Astrocyte (in vitro differentiated cells and primary cell): Measurements from ENCODE around the gene AIFM1. TPM values are rescaled to one million over a fixed set of nuclear protein-coding genes. Genes with fewer than 3 reads are reported as not detected.

Source experiments
- DNase-seq: peaks from one replicate; pipeline ENCODE4 v3.0.0-alpha.2; 2010; ENCODE audit warnings: low read depth
- FAIRE-seq: peaks from 2 replicates; lab custom pipeline; 2011; peaks lifted over from hg19 to GRCh38; lab: Jason Lieb, UNC
- H2AFZ ChIP-seq: 2 replicates; pipeline ENCODE4 v1.6.0; 2012; ENCODE audit warnings: low read depth, low read length, inconsistent platforms
- H3K27ac ChIP-seq: 2 replicates; pipeline ENCODE4 v1.5.1; 2011; ENCODE audit warnings: low read depth, low read length, inconsistent platforms
- H3K27me3 ChIP-seq: 2 replicates; pipeline ENCODE4 v1.6.0; 2011; ENCODE audit warnings: low read length, inconsistent platforms; ENCODE audit not compliant: insufficient read depth
- H3K36me3 ChIP-seq: 2 replicates; pipeline ENCODE4 v1.5.1; 2011; ENCODE audit warnings: low read length, inconsistent platforms; ENCODE audit not compliant: insufficient read depth
- H3K4me1 ChIP-seq: 2 replicates; pipeline ENCODE4 v1.5.1; 2011; ENCODE audit warnings: low read length, inconsistent platforms; ENCODE audit not compliant: insufficient read depth
- H3K4me2 ChIP-seq: 2 replicates; pipeline ENCODE4 v1.6.0; 2012; ENCODE audit warnings: low read length, inconsistent platforms
- H3K4me3 ChIP-seq: 2 replicates; pipeline ENCODE4 v1.5.1; 2011; ENCODE audit warnings: low read depth, mild to moderate bottlenecking, low read length, inconsistent platforms; ENCODE audit not compliant: insufficient read depth
- H3K79me2 ChIP-seq: 2 replicates; pipeline ENCODE4 v1.6.0; 2012; ENCODE audit warnings: mild to moderate bottlenecking, low read length, inconsistent platforms; ENCODE audit not compliant: insufficient read depth
- H3K9ac ChIP-seq: 2 replicates; pipeline ENCODE4 v1.6.0; 2012; ENCODE audit warnings: mild to moderate bottlenecking, low read length, inconsistent platforms
- H3K9me3 ChIP-seq: 2 replicates; pipeline ENCODE4 v1.5.1; 2012; ENCODE audit warnings: low read depth, mild to moderate bottlenecking, low read length, inconsistent platforms; ENCODE audit not compliant: insufficient read depth
- H4K20me1 ChIP-seq: 2 replicates; pipeline ENCODE4 v1.6.0; 2012; ENCODE audit warnings: low read length, inconsistent platforms; ENCODE audit not compliant: insufficient read depth
- H3K27ac Mint-ChIP-seq: one replicate; pipeline ENCODE4 v1.8.0; 2021; ENCODE audit warnings: mild to moderate bottlenecking, mixed read lengths; ENCODE audit not compliant: unreplicated experiment
- H3K27me3 Mint-ChIP-seq: one replicate; pipeline ENCODE4 v1.8.0; 2021; ENCODE audit warnings: low read depth, mixed read lengths; ENCODE audit not compliant: unreplicated experiment
- H3K36me3 Mint-ChIP-seq: one replicate; pipeline ENCODE4 v1.8.0; 2021; ENCODE audit warnings: low read depth, mixed read lengths; ENCODE audit not compliant: unreplicated experiment
- H3K4me1 Mint-ChIP-seq: one replicate; pipeline ENCODE4 v1.8.0; 2021; ENCODE audit warnings: low read depth, mixed read lengths; ENCODE audit not compliant: unreplicated experiment
- H3K4me3 Mint-ChIP-seq: one replicate; pipeline ENCODE4 v1.8.0; 2021; ENCODE audit warnings: mild to moderate bottlenecking, moderate library complexity, mixed read lengths; ENCODE audit not compliant: unreplicated experiment
- H3K9me3 Mint-ChIP-seq: one replicate; pipeline ENCODE4 v1.8.0; 2021; ENCODE audit warnings: mild to moderate bottlenecking, mixed read lengths; ENCODE audit not compliant: unreplicated experiment
- EZH2 ChIP-seq: IDR thresholded peaks from 2 replicates; pipeline ENCODE4 v1.6.1; 2012; ENCODE audit warnings: mild to moderate bottlenecking, low read length, inconsistent platforms; ENCODE audit not compliant: insufficient read depth
- total RNA-seq: library from RNA; stranded (reverse); gene quantifications from 2 replicates; pipeline ENCODE4 v1.2.1, GENCODE V29; 2021
- TF ChIP-seq, protein P1 (sequence below): IDR thresholded peaks from 2 replicates; pipeline ENCODE4 v1.5.1; 2011; ENCODE audit warnings: low read depth, mild to moderate bottlenecking, inconsistent platforms, low read length, moderate library complexity; ENCODE audit not compliant: insufficient read depth

AIFM1 gene
- total RNA-seq, 1 donor from 2014 or later: 38.1 TPM

DNA sequence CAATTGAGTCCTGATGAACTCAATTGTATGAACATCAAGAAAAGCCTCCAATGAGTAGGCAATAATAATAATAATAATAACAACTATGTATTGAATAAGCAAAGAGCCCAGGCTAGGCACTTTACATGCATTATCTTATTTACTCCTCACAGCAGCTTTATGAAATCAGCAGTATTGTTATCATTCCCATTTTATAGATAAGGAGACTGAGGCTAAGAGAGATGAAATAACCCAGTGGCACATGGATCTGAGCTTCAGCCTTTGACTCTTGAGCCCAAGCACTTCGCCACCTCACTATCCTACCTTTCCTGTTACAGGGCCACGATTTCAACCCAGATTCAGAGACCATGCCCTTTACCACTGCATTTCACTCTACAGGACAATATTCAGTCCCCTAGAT is 9.3 kb upstream of the AIFM1 start:
- Mint-ChIP-seq H3K9me3 (no peaks in the 10 kb centered on the region), H3K27ac (no peak overlapping the region), H3K36me3 (no peaks in the 10 kb centered on the region), H3K4me1 (peaks cover 28% of the 10 kb centered on the region), H3K27me3 (peaks cover 3% of the 10 kb centered on the region), H3K4me3 (no peak overlapping the region)
- TF ChIP-seq EZH2: no peak
- TF ChIP-seq, protein P1, sequence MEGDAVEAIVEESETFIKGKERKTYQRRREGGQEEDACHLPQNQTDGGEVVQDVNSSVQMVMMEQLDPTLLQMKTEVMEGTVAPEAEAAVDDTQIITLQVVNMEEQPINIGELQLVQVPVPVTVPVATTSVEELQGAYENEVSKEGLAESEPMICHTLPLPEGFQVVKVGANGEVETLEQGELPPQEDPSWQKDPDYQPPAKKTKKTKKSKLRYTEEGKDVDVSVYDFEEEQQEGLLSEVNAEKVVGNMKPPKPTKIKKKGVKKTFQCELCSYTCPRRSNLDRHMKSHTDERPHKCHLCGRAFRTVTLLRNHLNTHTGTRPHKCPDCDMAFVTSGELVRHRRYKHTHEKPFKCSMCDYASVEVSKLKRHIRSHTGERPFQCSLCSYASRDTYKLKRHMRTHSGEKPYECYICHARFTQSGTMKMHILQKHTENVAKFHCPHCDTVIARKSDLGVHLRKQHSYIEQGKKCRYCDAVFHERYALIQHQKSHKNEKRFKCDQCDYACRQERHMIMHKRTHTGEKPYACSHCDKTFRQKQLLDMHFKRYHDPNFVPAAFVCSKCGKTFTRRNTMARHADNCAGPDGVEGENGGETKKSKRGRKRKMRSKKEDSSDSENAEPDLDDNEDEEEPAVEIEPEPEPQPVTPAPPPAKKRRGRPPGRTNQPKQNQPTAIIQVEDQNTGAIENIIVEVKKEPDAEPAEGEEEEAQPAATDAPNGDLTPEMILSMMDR: no peak
- Histone ChIP-seq H3K79me2 (no peaks in the 10 kb centered on the region), H2AFZ (no peak overlapping the region), H3K27me3 (peaks cover 3% of the 10 kb centered on the region), H3K9ac (no peak overlapping the region), H3K4me3 (no peak overlapping the region), H3K27ac (no peak overlapping the region), H4K20me1 (no peaks in the 10 kb centered on the region), H3K9me3 (no peaks in the 10 kb centered on the region), H3K4me1 (peaks cover 25% of the 10 kb centered on the region), H3K36me3 (no peaks in the 10 kb centered on the region), H3K4me2 (no peak overlapping the region)
- DNase-seq: no peak
- FAIRE-seq: peak; percentile 50

DNA sequence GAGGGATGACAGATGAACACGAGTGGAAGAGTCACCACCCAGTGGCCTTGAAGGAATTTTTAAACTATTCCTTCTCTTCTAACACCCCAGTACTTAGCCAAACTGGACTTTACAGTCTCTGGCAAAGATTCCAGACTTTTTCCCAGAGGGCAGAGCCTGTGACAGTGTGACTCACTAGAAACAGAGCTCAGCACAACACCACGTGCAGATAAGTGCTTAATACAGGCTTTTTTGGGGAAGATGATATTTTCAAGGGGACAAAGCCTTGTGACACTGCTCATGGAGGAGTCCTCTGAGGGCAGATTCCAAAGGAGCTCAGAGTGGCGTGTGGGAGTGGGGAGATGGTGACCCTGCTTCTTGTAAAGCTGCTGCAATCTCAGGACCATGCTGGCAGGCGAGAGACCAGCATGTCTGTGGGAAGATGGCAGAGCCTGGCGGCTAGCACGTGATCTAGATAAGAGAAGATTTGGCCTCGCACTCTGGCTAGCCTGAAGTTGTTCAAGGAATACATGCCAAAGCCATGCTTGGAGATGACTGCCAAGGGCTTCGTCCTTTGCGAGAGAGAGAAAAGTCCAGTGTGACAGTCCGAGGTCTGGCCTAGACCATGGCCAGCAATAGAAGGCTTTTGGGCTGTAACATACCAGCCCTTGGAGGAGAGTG is 8.5 kb upstream of the AIFM1 start:
- Histone ChIP-seq H3K4me3 (no peak overlapping the region), H3K9ac (peak overlapping the region; percentile 55), H3K4me2 (peak overlapping the region; percentile 85), H3K9me3 (no peaks in the 10 kb centered on the region), H3K27me3 (peaks cover 3% of the 10 kb centered on the region), H3K4me1 (peaks cover 25% of the 10 kb centered on the region), H4K20me1 (no peaks in the 10 kb centered on the region), H3K79me2 (no peaks in the 10 kb centered on the region), H3K27ac (peak overlapping the region; percentile 62), H3K36me3 (no peaks in the 10 kb centered on the region), H2AFZ (peak overlapping the region; percentile 53)
- Mint-ChIP-seq H3K9me3 (no peaks in the 10 kb centered on the region), H3K27ac (peak overlapping the region; percentile 95), H3K4me3 (no peak overlapping the region), H3K36me3 (no peaks in the 10 kb centered on the region), H3K4me1 (peaks cover 22% of the 10 kb centered on the region), H3K27me3 (no peaks in the 10 kb centered on the region)
- DNase-seq: peak; percentile 66
- TF ChIP-seq EZH2: no peak
- TF ChIP-seq, protein P1: no peak
- FAIRE-seq: peak; percentile 75

DNA sequence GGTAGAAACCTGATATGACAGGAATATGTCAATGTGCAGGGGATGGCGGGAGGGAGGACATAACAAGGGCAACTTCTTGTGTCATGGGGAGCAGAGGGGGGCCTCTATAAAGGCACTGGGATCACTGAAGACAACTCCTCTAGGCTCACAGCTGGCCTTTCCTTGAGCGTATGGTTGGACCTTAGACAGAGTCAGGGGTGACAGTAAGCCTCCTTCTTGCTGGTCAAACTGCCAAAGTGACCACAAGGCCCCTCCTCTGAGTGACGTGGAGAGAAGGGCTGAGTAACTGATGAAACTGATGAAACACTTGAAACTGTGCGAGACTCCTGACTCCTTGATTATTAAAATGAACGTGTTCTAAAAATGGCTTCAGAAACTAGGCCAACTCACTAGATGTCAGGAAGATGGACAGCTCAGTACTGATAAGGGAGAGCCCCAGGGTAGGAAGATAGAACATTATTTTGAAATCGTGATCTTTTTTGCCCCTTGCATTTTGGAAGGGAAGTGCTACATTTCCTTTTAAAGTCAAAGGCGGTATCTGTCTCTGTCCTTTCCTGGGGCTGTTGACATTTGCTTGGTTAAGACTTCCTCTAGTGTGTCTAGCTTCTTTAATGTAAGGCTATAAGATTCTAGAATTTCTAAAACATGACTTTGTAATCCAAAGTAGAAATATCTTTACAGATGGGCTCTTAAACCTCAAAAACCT is 7.7 kb upstream of the AIFM1 start:
- no peaks in the 10 kb centered on the region for H4K20me1 ChIP-seq
- Mint-ChIP-seq H3K4me3 (peak overlapping the region; percentile 73), H3K27ac (peak overlapping the region; percentile 95), H3K36me3 (no peaks in the 10 kb centered on the region), H3K9me3 (no peaks in the 10 kb centered on the region), H3K4me1 (peaks cover 22% of the 10 kb centered on the region), H3K27me3 (no peaks in the 10 kb centered on the region)
- FAIRE-seq: peak; percentile 76
- peak overlapping the region; percentile 8 for H3K4me3 ChIP-seq
- H3K9ac ChIP-seq: peak overlapping the region; percentile 55
- peaks cover 3% of the 10 kb centered on the region for H3K27me3 ChIP-seq
- peaks cover 25% of the 10 kb centered on the region for H3K4me1 ChIP-seq
- no peaks in the 10 kb centered on the region for H3K36me3 ChIP-seq
- H3K4me2 ChIP-seq: peak overlapping the region; percentile 85
- H3K9me3 ChIP-seq: no peaks in the 10 kb centered on the region
- peak; percentile 75 for DNase-seq
- peak overlapping the region; percentile 42 for H2AFZ ChIP-seq
- no peaks in the 10 kb centered on the region for H3K79me2 ChIP-seq
- TF ChIP-seq, protein P1: no peak
- no peak for TF ChIP-seq EZH2
- H3K27ac ChIP-seq: peak overlapping the region; percentile 62
